Right kidney (tissue), 1 donor: ENCODE results near the gene SPHK2.
A peak's percentile ranks its signal among the peaks of the same experiment; 100 is the strongest.
"Not testable (repeated sequence)": the region's sequence is repeated elsewhere in the genome, so short reads cannot be mapped to it uniquely, and the experiment has no call there.

Experiments used
- DNase-seq: peaks from one replicate; pipeline ENCODE4 v3.0.0-alpha.2; 2016

SPHK2 gene

GRCh38 chr19:48658483-48658882 is 39.2 kb downstream of the SPHK2 start:
- no peak for DNase-seq

DNA sequence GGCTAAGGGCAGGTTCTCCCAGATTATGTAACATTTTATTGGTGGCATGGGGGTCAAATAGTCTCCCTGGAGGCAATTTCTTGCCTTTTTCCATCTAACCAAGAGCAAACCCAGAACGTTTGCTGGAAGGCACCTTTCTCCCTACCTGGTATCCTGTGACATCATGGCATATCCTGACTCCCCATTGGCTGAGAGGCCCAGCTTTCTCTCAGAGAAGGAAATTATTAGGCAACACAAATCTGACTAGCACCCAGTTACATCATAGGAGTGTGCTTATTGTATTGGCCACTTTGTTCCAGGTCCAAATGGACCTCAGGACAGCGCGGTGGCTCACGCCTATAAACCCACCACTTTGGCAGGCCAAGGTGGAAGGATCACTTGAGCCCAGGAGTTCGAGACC is 40.5 kb downstream of the SPHK2 start:
- DNase-seq, result no peak

DNA sequence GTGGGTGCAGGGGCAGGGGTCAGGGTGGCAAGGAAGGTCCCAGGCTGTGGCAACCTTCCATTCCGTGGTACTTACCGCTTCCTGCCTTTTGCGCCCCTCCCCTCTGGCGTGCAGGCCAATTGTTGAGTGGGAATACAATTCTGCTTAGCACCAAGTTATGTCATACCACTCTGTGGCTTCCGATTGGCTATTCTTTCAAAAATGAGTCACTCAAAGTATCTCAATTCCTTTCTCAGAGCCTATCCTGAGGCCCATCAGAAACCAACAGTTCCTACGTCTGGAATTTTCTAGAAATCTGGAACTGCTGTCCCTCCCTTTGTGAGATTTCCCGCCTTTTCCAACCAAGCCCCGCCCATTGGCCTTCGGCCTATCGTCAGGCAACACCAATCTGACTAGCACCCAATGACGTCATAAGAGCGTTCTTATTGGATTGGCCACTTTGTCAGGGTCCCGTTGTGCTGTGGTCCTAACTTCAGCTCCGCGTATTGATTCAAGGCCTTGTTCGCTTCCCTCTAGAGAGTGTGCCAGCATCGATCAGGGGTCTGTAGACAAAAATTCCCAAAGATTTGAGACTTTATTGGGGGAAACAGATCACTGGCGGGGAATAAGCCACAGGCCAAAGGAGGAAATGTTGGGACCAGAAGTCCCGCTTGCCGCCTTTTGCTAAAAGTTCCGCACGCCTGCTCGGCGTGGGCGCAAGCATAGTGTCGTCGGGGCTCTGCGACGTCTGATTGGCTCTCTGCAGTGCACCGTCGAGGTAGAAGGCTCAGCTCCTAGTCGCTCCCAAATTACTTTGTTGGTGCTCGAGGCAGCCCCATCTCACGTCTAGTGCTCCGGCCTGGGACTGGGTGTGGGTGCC is 41.8 kb downstream of the SPHK2 start:
- peak; percentile 64 for DNase-seq

DNA sequence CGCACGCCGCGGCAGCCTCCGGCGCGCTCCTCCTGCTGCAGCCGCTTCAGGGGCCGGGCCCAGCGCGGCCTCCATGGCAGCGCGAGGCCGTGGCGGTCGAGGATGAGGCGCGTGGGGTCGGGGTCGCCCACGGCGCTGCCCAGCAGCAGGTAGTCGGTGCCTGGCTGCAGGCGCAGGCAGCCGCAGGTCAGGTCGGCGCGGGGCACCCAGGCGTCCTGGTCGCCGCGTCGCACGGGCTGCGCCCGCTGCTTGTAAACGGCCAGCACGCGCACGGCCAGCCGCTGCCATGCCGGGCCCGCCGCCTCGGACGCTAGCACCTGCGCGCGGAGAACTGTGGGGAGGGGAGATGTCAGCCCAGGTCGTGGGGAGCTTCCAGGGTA is 42.4 kb downstream of the SPHK2 start:
- DNase-seq, result no peak

- no peak for DNase-seq
Observed at GRCh38 chr19:48663667-48664066, 44.4 kb downstream of the SPHK2 start.

DNA sequence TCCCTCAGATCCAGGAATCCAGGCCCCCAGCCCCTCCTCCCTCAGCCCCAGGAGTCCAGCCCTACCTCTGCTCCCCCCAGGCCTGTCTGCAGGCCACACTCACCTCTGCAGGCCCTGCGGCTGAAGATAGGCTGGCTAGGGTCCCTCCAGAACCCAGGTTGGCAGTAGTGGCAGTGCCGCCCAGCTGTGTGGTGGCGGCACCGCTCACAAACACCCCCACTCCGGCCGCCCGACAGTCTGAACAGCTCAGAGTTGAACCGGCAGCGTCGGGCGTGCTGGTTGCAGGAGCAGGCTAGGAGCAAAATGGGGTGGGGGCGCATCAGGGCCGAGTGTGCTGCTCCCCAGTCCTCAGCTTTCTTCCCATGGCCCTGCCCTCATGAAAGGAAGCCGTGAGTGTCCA is 45.2 kb downstream of the SPHK2 start:
- DNase-seq, result no peak

- no peak for DNase-seq
Observed at GRCh38 chr19:48665786-48666185, 46.5 kb downstream of the SPHK2 start.

GRCh38 chr19:48668332-48668731 is 49.0 kb downstream of the SPHK2 start:
- no peak for DNase-seq

GRCh38 chr19:48668761-48669160 is 49.5 kb downstream of the SPHK2 start:
- DNase-seq, result no peak

DNA sequence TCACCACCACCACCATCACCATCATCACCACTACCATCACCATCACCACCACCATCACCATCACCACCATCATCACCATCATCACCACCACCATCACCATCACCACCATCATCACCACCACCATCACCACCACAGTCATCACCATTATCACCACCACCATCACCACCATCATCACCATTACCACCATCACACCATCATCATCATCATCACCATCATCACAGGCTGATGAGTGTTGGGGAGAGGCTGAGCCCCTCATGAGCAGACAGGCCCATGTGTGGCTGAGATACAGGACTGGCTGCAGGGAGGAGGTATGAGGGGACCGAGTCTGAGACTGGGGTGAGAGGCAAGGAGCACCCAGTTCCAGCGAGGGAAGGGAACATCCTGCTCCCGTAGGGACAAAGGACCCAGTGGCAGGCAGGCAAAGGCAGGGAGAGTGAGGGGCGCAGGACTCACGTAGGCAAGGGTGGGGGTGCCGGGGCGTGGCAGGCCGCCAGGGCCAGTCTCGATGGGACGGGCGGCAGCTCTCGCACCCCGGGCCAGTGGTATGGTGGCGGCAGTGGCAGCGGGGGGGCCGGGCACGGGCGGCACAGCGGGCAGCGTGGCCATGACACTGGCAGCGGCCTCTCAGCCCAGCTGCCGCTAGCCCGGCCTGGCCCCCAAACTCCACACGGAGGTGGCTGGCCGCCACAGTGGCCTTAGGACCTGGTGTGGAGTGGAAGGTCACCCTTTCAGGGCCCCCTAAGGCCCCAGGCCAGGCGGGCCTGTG is 50.8 kb downstream of the SPHK2 start:
- no peak for DNase-seq

DNA sequence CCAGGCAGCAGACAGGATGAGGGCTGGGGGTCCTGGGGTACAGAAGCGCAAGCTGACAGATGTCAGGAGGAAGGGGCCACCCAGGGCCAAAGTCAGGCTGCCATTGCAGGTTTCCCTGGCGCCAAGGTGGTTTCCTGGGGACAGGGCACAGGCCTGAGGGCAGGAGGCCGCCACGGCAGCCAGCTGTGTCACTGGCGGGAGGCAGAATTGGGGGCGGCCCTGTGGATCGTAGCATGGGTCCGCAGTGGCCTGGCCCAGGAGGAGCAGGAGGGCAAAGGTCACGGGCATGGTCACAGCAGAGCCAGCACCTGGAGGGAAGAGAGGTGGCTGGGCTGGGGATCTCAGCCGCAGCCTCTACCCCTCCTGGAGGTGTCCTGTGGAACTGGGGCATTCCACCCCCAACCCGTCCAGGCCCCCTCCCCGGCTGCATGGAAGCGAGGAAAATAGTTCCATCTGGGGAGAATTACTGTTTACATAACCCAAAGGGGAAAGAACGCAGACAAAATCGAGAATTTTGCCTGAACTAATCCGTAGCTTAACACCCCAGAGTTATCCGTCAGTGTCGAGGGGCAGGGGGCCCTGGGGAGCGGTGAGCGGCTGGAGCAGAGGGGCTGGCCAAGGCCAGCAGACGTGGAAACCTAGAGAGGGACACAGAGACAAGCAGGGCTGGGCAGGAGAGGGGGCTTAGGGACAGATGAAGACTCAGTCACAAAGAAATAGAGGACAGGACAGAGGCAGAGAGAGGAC is 51.6 kb downstream of the SPHK2 start:
- DNase-seq, result no peak

- DNase-seq, result no peak
Observed at GRCh38 chr19:48671446-48671995, 52.2 kb downstream of the SPHK2 start.

GRCh38 chr19:48672994-48673393 is 53.7 kb downstream of the SPHK2 start, which contains the start of gene NTN5:
Gene NTN5 (minus strand): TSS chr19:48673017. CDS start chr19:48670986, 2,031 bp downstream.
- no peak for DNase-seq

DNA sequence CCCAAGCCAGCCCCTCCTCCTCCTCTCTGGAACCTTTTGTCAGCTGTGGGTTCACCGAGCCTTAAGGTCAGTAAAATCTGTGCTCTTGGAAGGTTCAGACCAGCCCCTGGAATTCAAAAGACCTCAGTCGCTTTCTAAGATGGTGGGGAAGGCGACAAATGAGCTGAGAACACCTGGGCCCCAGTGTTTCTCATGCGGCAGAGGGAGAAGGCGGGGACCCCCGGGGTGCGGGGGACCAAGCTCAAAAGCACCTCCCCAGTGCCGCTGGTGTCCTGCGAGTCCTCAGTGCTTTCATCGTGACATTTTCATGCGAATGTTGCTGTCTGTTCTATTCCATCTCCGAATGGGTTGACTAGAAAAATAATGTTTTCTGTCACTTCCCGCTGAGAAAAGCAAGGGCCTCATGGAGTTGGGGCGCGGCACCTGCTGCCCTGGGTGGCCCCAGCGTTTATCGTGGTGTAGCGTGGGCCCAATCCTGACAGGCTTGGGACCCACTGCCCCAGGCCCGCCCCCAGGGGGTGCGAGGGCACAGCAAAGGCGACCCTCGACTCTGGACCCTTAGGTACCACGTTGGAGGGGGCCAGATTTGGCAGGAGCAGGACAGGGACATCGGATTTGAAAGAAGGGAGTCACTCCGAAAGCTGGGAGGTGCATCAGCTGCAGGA is 54.3 kb downstream of the SPHK2 start:
- no peak for DNase-seq

DNA sequence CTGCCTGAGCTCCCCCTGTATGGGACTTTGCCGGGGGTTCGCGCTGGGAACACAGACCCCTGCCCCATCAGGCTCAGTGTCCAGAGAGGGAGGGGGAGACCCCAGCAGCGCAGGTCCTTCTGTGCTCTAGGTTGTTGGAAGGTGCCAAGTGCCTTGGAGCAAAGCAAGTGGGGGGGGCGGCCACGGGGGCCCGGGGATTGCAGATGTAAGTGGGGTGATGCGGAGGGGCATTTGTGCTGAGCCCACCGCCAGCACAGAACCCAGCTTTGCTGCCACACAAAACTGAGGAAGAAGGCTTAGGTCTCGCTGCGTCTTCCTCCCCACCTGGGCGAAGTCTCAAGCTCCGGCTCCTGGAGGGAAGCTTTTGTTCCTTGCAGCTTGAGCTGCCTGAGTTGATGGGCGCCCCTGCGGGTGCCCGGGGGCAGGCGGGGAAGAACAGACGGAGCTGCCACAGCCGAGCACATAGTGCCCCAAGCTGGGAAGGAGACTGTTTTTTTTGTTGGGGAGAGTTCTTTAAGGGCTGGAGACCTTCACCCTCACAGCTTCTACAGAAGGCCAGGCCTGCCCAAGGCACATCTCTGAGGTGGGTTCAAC is 55.0 kb downstream of the SPHK2 start:
- DNase-seq, result no peak

- DNase-seq, result peak; percentile 84
Observed at GRCh38 chr19:48674921-48675824, 55.9 kb downstream of the SPHK2 start.

- no peak for DNase-seq
Observed at GRCh38 chr19:48676487-48676886, 57.2 kb downstream of the SPHK2 start.

GRCh38 chr19:48676887-48677286 is 57.6 kb downstream of the SPHK2 start:
- no peak for DNase-seq

DNA sequence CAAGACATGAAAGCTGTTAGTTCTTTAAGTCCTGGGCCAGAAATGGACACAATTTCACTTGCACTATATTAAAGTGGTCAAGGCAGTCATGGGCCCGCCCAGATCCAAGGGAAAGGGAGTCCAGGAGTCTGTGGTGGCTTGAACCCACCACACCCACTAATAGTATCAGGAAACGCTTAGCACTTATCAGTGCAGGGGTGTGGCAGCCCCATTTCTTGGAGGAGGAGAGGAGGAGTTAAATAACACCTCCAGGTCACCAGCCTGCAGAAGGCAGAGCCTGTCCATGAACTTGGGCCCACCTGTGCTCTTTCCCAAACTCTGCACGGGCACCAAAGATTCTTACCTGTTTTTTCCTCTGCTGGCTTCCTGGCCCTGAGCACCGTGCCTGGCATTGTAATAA is 58.9 kb downstream of the SPHK2 start:
- DNase-seq, result no peak

DNA sequence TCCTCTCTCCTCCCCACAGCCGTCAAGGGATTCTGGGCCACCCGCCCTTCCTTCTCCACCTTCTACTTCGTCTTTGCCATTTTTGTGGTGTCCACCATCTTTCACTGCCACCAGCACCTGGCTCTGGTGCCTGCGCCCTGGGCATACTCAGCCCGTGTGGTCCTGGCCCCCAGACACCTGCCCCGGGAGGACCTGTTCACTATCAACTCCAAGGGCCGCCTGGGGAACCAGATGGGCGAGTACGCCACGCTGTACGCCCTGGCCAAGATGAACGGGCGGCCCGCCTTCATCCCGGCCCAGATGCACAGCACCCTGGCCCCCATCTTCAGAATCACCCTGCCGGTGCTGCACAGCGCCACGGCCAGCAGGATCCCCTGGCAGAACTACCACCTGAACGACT is 60.7 kb downstream of the SPHK2 start:
- not testable (repeated sequence) for DNase-seq
